BLaER1 treated with 17β-estradiol and CSF1 and Interleukin-3, amounts not matched to agents 10 nM and 100 nM (cell line): Measurements from ENCODE around the gene FIGLA.

Experiments used
- H3K27ac ChIP-seq, 11 experiments: shearing (Covaris generic); formaldehyde crosslinking; 2 replicates each; pipeline ENCODE4 v1.8.1; 2022
- H3K27me3 ChIP-seq, 11 experiments: shearing (Covaris generic); formaldehyde crosslinking; 2 replicates each; pipeline ENCODE4 v1.8.1; 2022
- H3K36me3 ChIP-seq, 11 experiments: shearing (Covaris generic); formaldehyde crosslinking; 2 replicates each; pipeline ENCODE4 v1.8.1; 2022
- H3K4me1 ChIP-seq, 10 experiments: shearing (Covaris generic); formaldehyde crosslinking; 2 replicates each; pipeline ENCODE4 v1.8.1; 2022
- H3K4me2 ChIP-seq, 11 experiments: shearing (Covaris generic); formaldehyde crosslinking; 2 replicates each; pipeline ENCODE4 v1.8.1; 2022
- H3K4me3 ChIP-seq, 10 experiments: shearing (Covaris generic); formaldehyde crosslinking; 2 replicates each; pipeline ENCODE4 v1.8.1; 2022
- H3K9ac ChIP-seq, 11 experiments: shearing (Covaris generic); formaldehyde crosslinking; 2 replicates each; pipeline ENCODE4 v1.8.1; 2022
- H3K9me3 ChIP-seq, 11 experiments: shearing (Covaris generic); formaldehyde crosslinking; replicated peaks in 1 of 11; 2 replicates each; pipeline ENCODE4 v1.8.1; 2022
- H4K20me1 ChIP-seq, 11 experiments: shearing (Covaris generic); formaldehyde crosslinking; 2 replicates each; pipeline ENCODE4 v1.8.1; 2022
- Cebpa-rat ChIP-seq, 11 experiments: shearing (Covaris generic); IDR thresholded peaks; 2 replicates each; pipeline ENCODE4 v1.8.1; 2022

Gene FIGLA

DNA sequence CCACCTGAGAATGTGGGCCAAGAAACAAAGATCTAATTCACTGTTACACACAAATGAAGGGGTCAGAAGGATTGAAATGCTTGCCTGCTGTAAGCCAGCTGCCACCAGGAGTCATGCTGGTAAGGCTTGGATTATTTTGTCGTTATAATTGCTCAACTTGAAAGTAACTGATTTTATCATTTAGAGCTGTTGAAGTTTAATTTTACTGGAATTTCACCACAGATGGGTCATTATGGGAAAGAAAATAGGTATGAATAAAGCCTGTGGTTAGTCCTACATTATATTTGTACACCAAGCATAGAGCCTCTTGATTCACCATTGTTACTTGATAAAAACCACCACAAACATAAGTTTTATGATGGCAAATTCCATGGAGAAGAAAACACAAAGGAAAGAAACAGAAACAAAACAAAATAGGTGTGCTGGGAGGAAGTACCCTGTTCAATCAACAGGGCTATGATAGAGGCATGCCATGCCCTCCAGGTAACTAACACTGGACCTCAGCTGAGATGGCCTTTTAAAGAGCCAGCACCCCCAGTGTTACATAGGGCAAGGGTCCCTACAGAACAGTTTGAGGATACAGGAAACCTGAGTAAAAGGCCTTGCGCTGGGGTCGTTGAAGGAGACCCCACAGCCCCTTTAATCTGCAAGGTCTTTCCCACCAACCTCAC lies 27.0 kb upstream of the FIGLA start:
- Histone ChIP-seq H3K9me3 (no peaks in the 10 kb centered on the region), H3K27ac (no peak overlapping the region), H4K20me1 (no peaks in the 10 kb centered on the region), H3K4me1 (peaks cover 0 to 2% (median 0%) of the 10 kb centered on the region in 10 experiments; a peak in 4 of 20 replicates), H3K9ac (no peak overlapping the region), H3K36me3 (no peaks in the 10 kb centered on the region), H3K4me3 (no peak overlapping the region), H3K27me3 (no peaks in the 10 kb centered on the region), H3K4me2 (no peak overlapping the region)
- no peak for TF ChIP-seq Cebpa-rat (IDR thresholded peaks at IDR 0.05)

GRCh38 chr2:70816726-70817125 lies 26.3 kb upstream of the FIGLA start:
- H3K27me3 ChIP-seq: no peaks in the 10 kb centered on the region
- H3K9ac ChIP-seq: no peak overlapping the region
- no peak for TF ChIP-seq Cebpa-rat (IDR thresholded peaks at IDR 0.05)
- H4K20me1 ChIP-seq: no peaks in the 10 kb centered on the region
- H3K36me3 ChIP-seq: no peaks in the 10 kb centered on the region
- no peak overlapping the region for H3K27ac ChIP-seq
- no peak overlapping the region for H3K4me2 ChIP-seq
- H3K9me3 ChIP-seq: no peaks in the 10 kb centered on the region
- no peak overlapping the region for H3K4me3 ChIP-seq
- no peaks in the 10 kb centered on the region for H3K4me1 ChIP-seq

DNA sequence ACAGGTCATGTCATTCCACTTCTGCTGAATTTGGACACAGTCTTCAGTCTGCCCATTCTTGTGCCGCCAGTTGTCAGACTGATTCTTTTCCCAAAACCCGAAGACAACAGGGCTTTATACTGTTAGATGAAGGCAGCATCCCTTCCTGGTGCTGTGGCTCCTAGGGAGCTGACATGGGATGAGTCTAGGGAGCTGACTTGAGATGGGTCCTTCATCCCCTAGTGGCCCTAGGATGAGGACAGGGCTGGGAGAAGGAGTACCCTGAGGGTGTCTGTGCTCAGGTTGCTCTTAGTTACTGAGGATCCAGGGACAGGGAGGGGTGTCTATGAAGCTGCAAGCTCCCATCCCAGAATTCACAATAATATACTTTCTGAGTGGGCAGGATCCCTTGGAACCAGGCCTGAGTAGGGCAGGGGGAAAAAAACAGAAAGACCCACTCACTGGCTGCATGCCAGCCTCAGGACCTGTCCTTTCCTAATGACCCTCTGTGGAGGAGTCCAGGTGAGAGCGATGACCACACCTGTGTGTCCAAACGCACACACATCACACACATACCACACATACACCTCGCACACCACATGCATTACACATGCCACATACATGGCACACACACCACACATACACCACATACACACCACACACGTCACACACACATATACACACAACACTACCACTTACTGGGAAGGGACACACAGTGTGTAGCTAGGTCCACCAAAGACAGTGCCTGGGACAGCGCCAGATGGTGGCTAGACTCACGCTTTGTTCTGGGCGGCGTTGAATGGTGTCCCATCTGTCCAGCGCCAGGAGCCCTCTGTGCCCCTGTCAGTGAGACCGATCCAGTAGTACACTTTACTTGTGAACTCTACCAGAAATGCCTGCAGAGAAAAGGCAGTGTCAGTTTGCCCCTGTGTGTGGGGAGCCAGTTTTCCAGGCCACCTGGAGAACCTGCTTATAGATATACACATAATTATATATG lies 18.8 kb upstream of the FIGLA start:
- no peak overlapping the region for H3K9ac ChIP-seq
- TF ChIP-seq Cebpa-rat (IDR thresholded peaks at IDR 0.05): no peak

GRCh38 chr2:70807828-70808118 lies 17.3 kb upstream of the FIGLA start:
- Histone ChIP-seq H3K4me3 (no peak overlapping the region), H3K27ac (no peak overlapping the region), H4K20me1 (no peaks in the 10 kb centered on the region), H3K9ac (no peak overlapping the region), H3K4me1 (no peaks in the 10 kb centered on the region), H3K36me3 (no peaks in the 10 kb centered on the region), H3K4me2 (no peak overlapping the region), H3K27me3 (no peaks in the 10 kb centered on the region), H3K9me3 (peaks cover 0 to 6% (median 0%) of the 10 kb centered on the region in 11 experiments; a peak in 3 of 22 replicates)
- no peak for TF ChIP-seq Cebpa-rat (IDR thresholded peaks at IDR 0.05)

More for the DNA sequence above, 18.8 kb upstream of the FIGLA start:
- Histone ChIP-seq H3K27ac (no peak overlapping the region), H3K4me2 (no peak overlapping the region), H3K4me1 (no peaks in the 10 kb centered on the region), H3K9me3 (peaks cover 0 to 6% (median 0%) of the 10 kb centered on the region in 11 experiments; a peak in 3 of 22 replicates), H3K27me3 (no peaks in the 10 kb centered on the region), H4K20me1 (no peaks in the 10 kb centered on the region), H3K36me3 (no peaks in the 10 kb centered on the region), H3K4me3 (no peak overlapping the region)

GRCh38 chr2:70807102-70807827 lies 16.8 kb upstream of the FIGLA start:
- TF ChIP-seq Cebpa-rat (IDR thresholded peaks at IDR 0.05): no peak
- H3K27me3 ChIP-seq: no peaks in the 10 kb centered on the region
- H3K27ac ChIP-seq: no peak overlapping the region

DNA sequence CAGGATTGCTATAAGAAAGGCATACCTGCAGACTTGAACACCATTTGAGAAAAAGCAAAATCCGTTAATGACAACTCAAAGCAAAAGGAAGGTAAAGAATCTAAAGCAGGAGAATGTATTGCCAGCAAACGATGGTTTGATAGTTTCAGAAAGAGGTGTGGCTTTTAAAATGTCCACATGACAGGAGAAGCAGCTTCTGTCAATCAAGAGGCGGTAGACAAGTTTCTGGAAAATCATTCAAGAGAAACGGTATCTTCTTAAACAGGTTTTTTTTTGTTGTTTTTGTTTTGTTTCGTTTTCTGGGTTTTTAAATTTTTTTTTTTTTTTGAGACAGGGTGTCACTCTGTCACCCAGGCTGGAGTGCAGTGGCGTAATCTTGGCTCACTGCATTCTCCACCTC lies 16.2 kb upstream of the FIGLA start:
- no peaks in the 10 kb centered on the region for H3K4me1 ChIP-seq
- H3K27me3 ChIP-seq: no peaks in the 10 kb centered on the region
- H3K4me3 ChIP-seq: no peak overlapping the region
- no peaks in the 10 kb centered on the region for H3K36me3 ChIP-seq
- TF ChIP-seq Cebpa-rat (IDR thresholded peaks at IDR 0.05): no peak
- H3K27ac ChIP-seq: no peak overlapping the region
- H3K9me3 ChIP-seq: peaks cover 0 to 6% (median 0%) of the 10 kb centered on the region in 11 experiments; a peak in 3 of 22 replicates
- H3K4me2 ChIP-seq: no peak overlapping the region
- no peak overlapping the region for H3K9ac ChIP-seq
- H4K20me1 ChIP-seq: no peaks in the 10 kb centered on the region

More at GRCh38 chr2:70807102-70807827, 16.8 kb upstream of the FIGLA start:
- H3K9me3 ChIP-seq: peaks cover 0 to 6% (median 0%) of the 10 kb centered on the region in 11 experiments; a peak in 3 of 22 replicates
- no peaks in the 10 kb centered on the region for H3K4me1 ChIP-seq
- H3K9ac ChIP-seq: no peak overlapping the region
- H3K4me3 ChIP-seq: no peak overlapping the region
- H3K36me3 ChIP-seq: no peaks in the 10 kb centered on the region
- H3K4me2 ChIP-seq: no peak overlapping the region
- no peaks in the 10 kb centered on the region for H4K20me1 ChIP-seq

DNA sequence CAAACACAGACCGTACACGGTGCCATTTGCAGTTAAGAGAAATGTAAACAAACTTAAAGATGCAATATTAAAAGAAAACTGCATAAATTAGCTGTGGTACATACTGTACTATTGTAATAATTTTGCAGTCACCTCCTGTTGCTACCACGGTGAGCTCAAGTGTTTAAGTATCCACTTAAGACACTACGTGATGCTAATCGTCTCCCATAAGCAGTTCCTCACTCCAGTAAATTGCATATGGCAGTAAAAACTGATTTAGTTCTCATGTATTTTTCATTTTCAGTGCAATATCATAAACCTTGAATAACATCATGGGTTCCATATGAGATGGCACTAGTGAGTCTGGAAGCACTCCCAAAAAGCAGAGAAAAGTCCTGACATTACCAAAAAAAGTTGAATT lies 15.6 kb upstream of the FIGLA start:
- Histone ChIP-seq H3K27me3 (no peaks in the 10 kb centered on the region), H3K4me2 (no peak overlapping the region), H3K9me3 (peaks cover 0 to 6% (median 0%) of the 10 kb centered on the region in 11 experiments; a peak in 3 of 22 replicates), H4K20me1 (no peaks in the 10 kb centered on the region), H3K36me3 (no peaks in the 10 kb centered on the region), H3K9ac (no peak overlapping the region), H3K4me1 (no peaks in the 10 kb centered on the region), H3K27ac (no peak overlapping the region), H3K4me3 (no peak overlapping the region)
- no peak for TF ChIP-seq Cebpa-rat (IDR thresholded peaks at IDR 0.05)

- no peak for TF ChIP-seq Cebpa-rat (IDR thresholded peaks at IDR 0.05)
- H3K27ac ChIP-seq: no peak overlapping the region
- no peaks in the 10 kb centered on the region for H3K36me3 ChIP-seq
- peaks cover 18 to 36% (median 23%) of the 10 kb centered on the region in 11 experiments for H3K9me3 ChIP-seq
- H3K4me3 ChIP-seq: no peak overlapping the region
- no peak overlapping the region for H3K4me2 ChIP-seq
- peaks cover 0 to 15% (median 4%) of the 10 kb centered on the region in 10 experiments; a peak in 9 of 20 replicates for H3K4me1 ChIP-seq
- no peaks in the 10 kb centered on the region for H4K20me1 ChIP-seq
- no peaks in the 10 kb centered on the region for H3K27me3 ChIP-seq
- no peak overlapping the region for H3K9ac ChIP-seq
Measured at GRCh38 chr2:70801607-70802263, 11.3 kb upstream of the FIGLA start.
